ENCODE data around the gene CIITA.
A peak's percentile ranks its signal among the peaks of the same experiment; 100 is the strongest.

GRCh38 chr16:10947211-10947787 is 70.3 kb downstream of the CIITA start:
- TF ChIP-seq CTCF (IDR thresholded peaks at IDR 0.05; ENCODE audit: low read depth, low read length, poor library complexity, severe bottlenecking): peak; percentile 25
- TF ChIP-seq EZH2phosphoT487 (IDR thresholded peaks at IDR 0.05; ENCODE audit: borderline replicate concordance, low read length): no peak

All from DOHH2 (cell line).